ENCODE results near the gene HNRNPA0.
A peak's percentile ranks its signal among the peaks of the same experiment; 100 is the strongest.
"Not testable (repeated sequence)": the region's sequence is repeated elsewhere in the genome, so short reads cannot be mapped to it uniquely, and the experiment has no call there.

HNRNPA0 gene

GRCh38 chr5:137754188-137754960, at the start of gene HNRNPA0:
TSS of gene HNRNPA0 (minus strand) at chr5:137754363. CDS start at chr5:137754066, 297 bp downstream.
- Histone ChIP-seq H3K4me3 (ENCODE audit: low read depth in 1 of 5, low read length in 5 of 5) (peak within 1 kb of the TSS; percentile 84 to 98 (median 96)), H3K27ac (ENCODE audit: low read depth, low read length) (peak within 1 kb of the TSS; percentile 100)

GRCh38 chr5:137802282-137803210, 48.4 kb upstream of the HNRNPA0 start:
- Histone ChIP-seq H3K4me3 (ENCODE audit: low read depth in 1 of 5, low read length in 5 of 5) (no peak overlapping the region), H3K9ac (ENCODE audit: low read length in 5 of 5) (peak overlapping the region in 1 of 5 donors; percentile 6), H3K27me3 (ENCODE audit: control insufficient read depth in 5 of 5, insufficient read depth in 4 of 5, low read length in 5 of 5) (no peaks in the 10 kb centered on the region), H3K27ac (ENCODE audit: low read depth, low read length) (no peak overlapping the region), H3K9me3 (ENCODE audit: control insufficient read depth in 5 of 5, low read length in 5 of 5) (no peaks in the 10 kb centered on the region), H3K36me3 (ENCODE audit: control insufficient read depth in 5 of 5, insufficient read depth in 5 of 5, low read length in 5 of 5) (peaks cover 0 to 5% (median 0%) of the 10 kb centered on the region in 5 donors), H3K4me1 (ENCODE audit: control insufficient read depth in 5 of 5, insufficient read depth in 5 of 5, low read length in 5 of 5) (no peaks in the 10 kb centered on the region)

More at GRCh38 chr5:137754188-137754960, at the start of gene HNRNPA0:
- Histone ChIP-seq H3K36me3 (ENCODE audit: control insufficient read depth in 5 of 5, insufficient read depth in 5 of 5, low read length in 5 of 5) (no peaks in the 10 kb centered on the region), H3K9me3 (ENCODE audit: control insufficient read depth in 5 of 5, low read length in 5 of 5) (no peaks in the 10 kb centered on the region), H3K4me1 (ENCODE audit: control insufficient read depth in 5 of 5, insufficient read depth in 5 of 5, low read length in 5 of 5) (peaks cover 3 to 37% (median 28%) of the 10 kb centered on the region in 5 donors), H3K27me3 (ENCODE audit: control insufficient read depth in 5 of 5, insufficient read depth in 4 of 5, low read length in 5 of 5) (no peaks in the 10 kb centered on the region), H3K9ac (ENCODE audit: low read length in 5 of 5) (peak within 1 kb of the TSS; percentile 96 to 100 (median 100))

GRCh38 chr5:137800700-137801411, 46.7 kb upstream of the HNRNPA0 start:
- Histone ChIP-seq H3K4me1 (ENCODE audit: control insufficient read depth in 5 of 5, insufficient read depth in 5 of 5, low read length in 5 of 5) (no peaks in the 10 kb centered on the region), H3K4me3 (ENCODE audit: low read depth in 1 of 5, low read length in 5 of 5) (no peak overlapping the region), H3K9ac (ENCODE audit: low read length in 5 of 5) (no peak overlapping the region), H3K36me3 (ENCODE audit: control insufficient read depth in 5 of 5, insufficient read depth in 5 of 5, low read length in 5 of 5) (peaks cover 0 to 5% (median 0%) of the 10 kb centered on the region in 5 donors), H3K9me3 (ENCODE audit: control insufficient read depth in 5 of 5, low read length in 5 of 5) (no peaks in the 10 kb centered on the region), H3K27me3 (ENCODE audit: control insufficient read depth in 5 of 5, insufficient read depth in 4 of 5, low read length in 5 of 5) (no peaks in the 10 kb centered on the region), H3K27ac (ENCODE audit: low read depth, low read length) (no peak overlapping the region)

GRCh38 chr5:137796279-137796678, 42.1 kb upstream of the HNRNPA0 start:
- peaks cover 0 to 2% (median 0%) of the 10 kb centered on the region in 5 donors for H3K36me3 ChIP-seq (ENCODE audit: control insufficient read depth in 5 of 5, insufficient read depth in 5 of 5, low read length in 5 of 5)
- H3K9me3 ChIP-seq (ENCODE audit: control insufficient read depth in 5 of 5, low read length in 5 of 5) = no peaks in the 10 kb centered on the region
- no peak overlapping the region for H3K27ac ChIP-seq (ENCODE audit: low read depth, low read length)
- no peaks in the 10 kb centered on the region for H3K27me3 ChIP-seq (ENCODE audit: control insufficient read depth in 5 of 5, insufficient read depth in 4 of 5, low read length in 5 of 5)
- H3K4me1 ChIP-seq (ENCODE audit: control insufficient read depth in 5 of 5, insufficient read depth in 5 of 5, low read length in 5 of 5) = no peaks in the 10 kb centered on the region
- no peak overlapping the region for H3K4me3 ChIP-seq (ENCODE audit: low read depth in 1 of 5, low read length in 5 of 5)
- H3K9ac ChIP-seq (ENCODE audit: low read length in 5 of 5) = no peak overlapping the region

- H3K27me3 ChIP-seq (ENCODE audit: control insufficient read depth in 5 of 5, insufficient read depth in 4 of 5, low read length in 5 of 5) = no peaks in the 10 kb centered on the region
- H3K4me3 ChIP-seq (ENCODE audit: low read depth in 1 of 5, low read length in 5 of 5) = no peak overlapping the region
- H3K36me3 ChIP-seq (ENCODE audit: control insufficient read depth in 5 of 5, insufficient read depth in 5 of 5, low read length in 5 of 5) = peaks cover 0 to 2% (median 0%) of the 10 kb centered on the region in 5 donors
- no peak overlapping the region for H3K9ac ChIP-seq (ENCODE audit: low read length in 5 of 5)
- no peaks in the 10 kb centered on the region for H3K4me1 ChIP-seq (ENCODE audit: control insufficient read depth in 5 of 5, insufficient read depth in 5 of 5, low read length in 5 of 5)
- H3K9me3 ChIP-seq (ENCODE audit: control insufficient read depth in 5 of 5, low read length in 5 of 5) = no peaks in the 10 kb centered on the region
- no peak overlapping the region for H3K27ac ChIP-seq (ENCODE audit: low read depth, low read length)
Measured at GRCh38 chr5:137794863-137795262, 40.7 kb upstream of the HNRNPA0 start.

- no peak overlapping the region for H3K4me3 ChIP-seq (ENCODE audit: low read depth in 1 of 5, low read length in 5 of 5)
- no peaks in the 10 kb centered on the region for H3K27me3 ChIP-seq (ENCODE audit: control insufficient read depth in 5 of 5, insufficient read depth in 4 of 5, low read length in 5 of 5)
- H3K4me1 ChIP-seq (ENCODE audit: control insufficient read depth in 5 of 5, insufficient read depth in 5 of 5, low read length in 5 of 5) = no peaks in the 10 kb centered on the region
- H3K27ac ChIP-seq (ENCODE audit: low read depth, low read length) = no peak overlapping the region
- H3K36me3 ChIP-seq (ENCODE audit: control insufficient read depth in 5 of 5, insufficient read depth in 5 of 5, low read length in 5 of 5) = peaks cover 0 to 2% (median 0%) of the 10 kb centered on the region in 5 donors
- H3K9me3 ChIP-seq (ENCODE audit: control insufficient read depth in 5 of 5, low read length in 5 of 5) = no peaks in the 10 kb centered on the region
- H3K9ac ChIP-seq (ENCODE audit: low read length in 5 of 5) = no peak overlapping the region
Measured at GRCh38 chr5:137792303-137792702, 38.1 kb upstream of the HNRNPA0 start.

GRCh38 chr5:137791799-137792198, 37.6 kb upstream of the HNRNPA0 start:
- no peak overlapping the region for H3K4me3 ChIP-seq (ENCODE audit: low read depth in 1 of 5, low read length in 5 of 5)
- H3K27ac ChIP-seq (ENCODE audit: low read depth, low read length) = no peak overlapping the region
- no peaks in the 10 kb centered on the region for H3K27me3 ChIP-seq (ENCODE audit: control insufficient read depth in 5 of 5, insufficient read depth in 4 of 5, low read length in 5 of 5)

GRCh38 chr5:137791387-137791786, 37.2 kb upstream of the HNRNPA0 start:
- Histone ChIP-seq H3K9ac (ENCODE audit: low read length in 5 of 5) (no peak overlapping the region), H3K27me3 (ENCODE audit: control insufficient read depth in 5 of 5, insufficient read depth in 4 of 5, low read length in 5 of 5) (no peaks in the 10 kb centered on the region), H3K4me1 (ENCODE audit: control insufficient read depth in 5 of 5, insufficient read depth in 5 of 5, low read length in 5 of 5) (no peaks in the 10 kb centered on the region), H3K27ac (ENCODE audit: low read depth, low read length) (no peak overlapping the region), H3K4me3 (ENCODE audit: low read depth in 1 of 5, low read length in 5 of 5) (no peak overlapping the region), H3K36me3 (ENCODE audit: control insufficient read depth in 5 of 5, insufficient read depth in 5 of 5, low read length in 5 of 5) (peaks cover 0 to 2% (median 0%) of the 10 kb centered on the region in 5 donors), H3K9me3 (ENCODE audit: control insufficient read depth in 5 of 5, low read length in 5 of 5) (no peaks in the 10 kb centered on the region)

More at GRCh38 chr5:137791799-137792198, 37.6 kb upstream of the HNRNPA0 start:
- Histone ChIP-seq H3K4me1 (ENCODE audit: control insufficient read depth in 5 of 5, insufficient read depth in 5 of 5, low read length in 5 of 5) (no peaks in the 10 kb centered on the region), H3K36me3 (ENCODE audit: control insufficient read depth in 5 of 5, insufficient read depth in 5 of 5, low read length in 5 of 5) (peaks cover 0 to 2% (median 0%) of the 10 kb centered on the region in 5 donors), H3K9ac (ENCODE audit: low read length in 5 of 5) (no peak overlapping the region), H3K9me3 (ENCODE audit: control insufficient read depth in 5 of 5, low read length in 5 of 5) (no peaks in the 10 kb centered on the region)

GRCh38 chr5:137788560-137788959, 34.4 kb upstream of the HNRNPA0 start:
- not testable (repeated sequence) for H3K4me3 ChIP-seq (ENCODE audit: low read depth in 1 of 5, low read length in 5 of 5); H3K4me1 ChIP-seq (ENCODE audit: control insufficient read depth in 5 of 5, insufficient read depth in 5 of 5, low read length in 5 of 5); H3K27ac ChIP-seq (ENCODE audit: low read depth, low read length)

More at GRCh38 chr5:137788560-137788959, 34.4 kb upstream of the HNRNPA0 start:
- H3K9ac ChIP-seq (ENCODE audit: low read length in 5 of 5); H3K36me3 ChIP-seq (ENCODE audit: control insufficient read depth in 5 of 5, insufficient read depth in 5 of 5, low read length in 5 of 5); H3K27me3 ChIP-seq (ENCODE audit: control insufficient read depth in 5 of 5, insufficient read depth in 4 of 5, low read length in 5 of 5); H3K9me3 ChIP-seq (ENCODE audit: control insufficient read depth in 5 of 5, low read length in 5 of 5): not testable (repeated sequence)
